ENCODE data around the gene INHBC.
"Not testable (repeated sequence)": the region's sequence is repeated elsewhere in the genome, so short reads cannot be mapped to it uniquely, and the experiment has no call there.

Gene INHBC, protein sequence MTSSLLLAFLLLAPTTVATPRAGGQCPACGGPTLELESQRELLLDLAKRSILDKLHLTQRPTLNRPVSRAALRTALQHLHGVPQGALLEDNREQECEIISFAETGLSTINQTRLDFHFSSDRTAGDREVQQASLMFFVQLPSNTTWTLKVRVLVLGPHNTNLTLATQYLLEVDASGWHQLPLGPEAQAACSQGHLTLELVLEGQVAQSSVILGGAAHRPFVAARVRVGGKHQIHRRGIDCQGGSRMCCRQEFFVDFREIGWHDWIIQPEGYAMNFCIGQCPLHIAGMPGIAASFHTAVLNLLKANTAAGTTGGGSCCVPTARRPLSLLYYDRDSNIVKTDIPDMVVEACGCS

GRCh38 chr12:57434517-57435223 lies at the start of gene INHBC:
INHBC (plus strand) TSS chr12:57434784; CDS start chr12:57434887, 103 bp downstream.
- DNase-seq, result no peak

- no peak for DNase-seq
Measured at GRCh38 chr12:57385586-57385985, 49.0 kb upstream of the INHBC start.

DNA sequence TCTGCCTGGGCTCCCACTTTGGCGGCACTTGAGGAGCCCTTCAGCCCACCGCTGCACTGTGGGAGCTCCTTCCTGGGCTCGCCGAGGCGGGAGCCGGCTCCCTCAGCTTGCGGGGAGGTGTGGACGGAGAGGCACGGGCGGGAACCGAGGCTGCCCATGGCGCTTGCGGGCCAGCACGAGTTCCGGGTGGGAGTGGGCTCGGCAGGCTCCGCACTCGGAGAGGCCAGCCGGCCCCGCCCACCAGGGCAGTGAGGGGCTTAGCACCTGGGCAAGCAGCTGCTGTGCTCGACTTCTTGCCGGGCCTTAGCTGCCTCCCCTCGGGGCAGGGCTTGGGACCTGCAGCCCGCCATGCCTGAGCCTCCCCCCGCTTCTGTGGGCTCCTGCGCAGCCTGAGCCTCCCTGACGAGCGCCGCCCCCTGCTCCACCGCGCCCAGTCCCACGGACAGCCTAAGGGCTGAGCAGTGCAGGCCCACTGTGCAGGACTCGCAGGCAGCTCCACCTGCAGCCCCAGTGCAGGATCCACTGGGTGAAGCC lies 48.3 kb upstream of the INHBC start:
- DNase-seq, result no peak

DNA sequence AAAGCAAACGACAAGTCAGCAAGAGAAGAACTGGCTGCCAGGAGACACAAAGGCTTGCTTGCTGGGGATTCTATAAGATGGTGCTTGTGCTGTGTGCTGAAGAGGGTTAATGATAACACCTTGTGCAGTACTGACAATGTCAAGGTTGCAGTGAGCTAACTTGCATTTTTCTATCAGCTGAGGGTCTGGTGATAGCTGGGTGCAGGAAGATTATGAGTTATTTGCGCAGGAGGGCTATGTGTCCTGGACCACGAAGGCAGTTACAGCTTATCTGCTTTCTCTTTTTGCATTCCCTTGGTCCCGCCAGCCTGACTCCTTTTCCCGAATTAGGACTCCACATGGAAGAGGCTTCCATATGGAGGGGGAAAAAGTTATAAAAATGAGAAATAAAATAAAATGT lies 46.2 kb upstream of the INHBC start:
- DNase-seq, result no peak

GRCh38 chr12:57389033-57389432 lies 45.6 kb upstream of the INHBC start:
- DNase-seq, result no peak

DNA sequence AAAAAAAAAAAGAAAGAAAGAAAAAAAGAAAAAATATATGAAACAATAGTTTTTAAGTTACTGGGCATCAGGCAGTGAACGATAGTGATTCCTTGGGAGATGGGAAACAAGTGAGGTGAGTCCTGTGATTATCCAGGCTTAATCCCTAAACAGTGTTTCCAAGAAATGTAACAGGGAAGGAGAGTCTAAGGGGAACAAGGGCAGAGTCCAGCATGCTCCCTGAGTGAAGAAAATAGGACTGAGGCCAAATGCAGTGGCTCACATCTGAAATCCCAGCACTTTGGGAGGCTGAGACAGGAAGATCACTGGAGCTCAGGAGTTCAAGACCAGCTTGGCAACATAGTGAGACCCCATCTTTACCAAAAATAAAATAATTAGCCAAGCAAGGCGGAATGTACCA lies 44.4 kb upstream of the INHBC start:
- no peak for DNase-seq

- no peak for DNase-seq
Measured at GRCh38 chr12:57395121-57395520, 39.5 kb upstream of the INHBC start.

GRCh38 chr12:57397441-57397840 lies 37.1 kb upstream of the INHBC start:
- no peak for DNase-seq

GRCh38 chr12:57399718-57400463 lies 34.7 kb upstream of the INHBC start:
- not testable (repeated sequence) for DNase-seq

DNA sequence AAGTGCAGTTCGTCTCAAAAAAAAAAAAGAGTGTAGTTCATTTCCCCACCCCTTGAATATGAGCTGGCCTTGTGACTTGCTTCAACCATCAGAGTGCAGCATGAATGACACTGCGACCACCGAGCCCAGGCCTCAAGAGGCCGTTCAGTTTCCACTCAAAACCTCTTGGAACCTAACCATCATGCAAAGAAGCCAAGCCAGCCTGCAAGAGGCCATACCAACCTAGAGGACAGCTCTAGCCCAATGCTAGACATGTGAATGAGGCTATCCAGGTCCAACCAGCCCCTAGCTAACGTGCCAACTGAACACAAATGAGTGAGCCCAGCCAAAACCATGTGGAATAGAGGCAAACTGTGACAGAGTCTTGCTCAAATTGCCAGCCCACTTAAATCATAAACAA lies 33.4 kb upstream of the INHBC start:
- DNase-seq, result no peak

DNA sequence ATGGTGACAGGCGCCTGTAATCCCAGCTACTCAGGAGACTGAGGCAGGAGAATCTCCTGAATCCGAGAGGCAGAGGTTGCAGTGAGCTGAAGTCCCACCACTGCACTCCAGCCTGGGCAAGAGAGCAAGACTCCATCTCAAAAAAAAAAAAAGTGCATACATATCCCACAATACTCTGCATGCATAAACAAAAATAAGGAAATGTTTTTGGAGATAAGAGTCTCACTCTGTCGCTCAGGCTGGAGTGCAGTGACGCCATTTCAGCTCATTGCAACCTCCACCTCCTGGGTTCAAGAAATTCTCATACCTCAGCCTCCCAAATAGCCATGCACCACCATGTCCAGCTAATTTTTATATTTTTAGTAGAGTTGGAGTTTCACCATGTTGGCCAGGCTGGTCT lies 32.4 kb upstream of the INHBC start:
- not testable (repeated sequence) for DNase-seq

DNA sequence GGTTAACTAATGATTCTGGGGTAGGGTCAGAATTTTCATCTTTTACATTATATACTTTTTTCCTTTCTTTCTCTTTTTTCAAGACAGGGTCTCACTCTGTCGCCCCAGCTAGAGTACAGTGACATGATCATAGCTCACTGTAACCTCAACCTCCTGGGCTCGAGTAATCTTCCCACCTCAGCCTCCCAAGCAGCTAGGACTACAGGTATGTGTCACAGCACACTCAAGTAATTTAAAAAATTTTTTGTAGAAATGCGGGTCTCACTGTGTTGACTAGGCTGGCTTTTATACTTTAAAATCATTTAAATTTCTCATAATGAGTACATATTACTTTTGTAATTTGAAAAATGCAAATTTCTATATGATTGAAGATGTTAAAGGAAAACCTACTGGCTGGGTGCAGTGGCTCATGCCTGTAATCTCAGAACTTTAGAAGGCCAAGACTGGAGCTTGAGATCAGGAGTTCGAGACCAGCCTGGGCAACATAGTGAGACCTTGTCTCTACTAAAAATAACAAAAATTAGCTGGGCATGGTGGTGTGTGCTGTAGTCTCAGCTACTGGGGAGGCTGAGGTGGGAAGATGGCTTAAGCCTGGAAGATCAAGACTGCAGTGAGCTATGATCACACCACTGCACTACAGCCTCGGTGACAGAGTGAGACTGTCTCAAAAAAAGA lies 29.5 kb upstream of the INHBC start:
- DNase-seq, result no peak

- no peak for DNase-seq
Measured at GRCh38 chr12:57410534-57410933, 24.1 kb upstream of the INHBC start.

DNA sequence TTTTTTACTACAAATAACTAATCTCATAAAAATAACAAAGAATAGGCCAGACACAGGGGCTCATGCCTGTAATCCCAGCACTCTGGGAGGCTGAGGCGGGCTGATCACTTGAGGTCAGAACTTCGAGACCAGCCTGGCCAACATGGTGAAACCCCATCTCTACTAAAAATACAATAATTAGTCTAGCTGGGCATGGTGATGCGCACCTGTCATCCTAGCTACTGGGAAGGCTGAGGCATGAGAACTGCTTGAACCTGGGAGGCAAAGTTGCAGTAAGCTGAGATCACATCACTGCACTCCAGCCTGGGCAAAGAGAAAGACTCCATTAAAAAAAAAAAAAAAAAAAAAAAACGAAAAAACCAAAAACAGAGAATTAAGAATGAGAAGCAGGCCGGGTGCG lies 20.4 kb upstream of the INHBC start:
- not testable (repeated sequence) for DNase-seq

DNA sequence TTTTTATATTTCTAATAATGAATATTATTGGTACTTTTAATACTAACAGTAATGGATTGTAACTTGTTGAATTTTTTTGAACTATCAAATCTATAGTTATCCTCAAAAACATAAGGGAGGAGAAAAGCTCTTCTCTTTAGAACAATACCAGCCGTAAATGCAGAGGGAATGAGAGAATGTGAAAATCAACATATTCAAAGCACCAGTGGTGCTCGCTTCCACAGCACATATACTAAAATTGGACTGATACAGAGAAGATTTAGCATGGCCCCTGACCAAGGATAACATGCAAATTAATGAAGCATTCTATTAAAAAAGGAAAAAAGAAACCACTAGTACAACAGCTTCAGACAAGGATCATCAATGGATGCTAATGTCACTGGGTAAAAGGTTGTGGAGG lies 19.5 kb upstream of the INHBC start:
- no peak for DNase-seq

DNA sequence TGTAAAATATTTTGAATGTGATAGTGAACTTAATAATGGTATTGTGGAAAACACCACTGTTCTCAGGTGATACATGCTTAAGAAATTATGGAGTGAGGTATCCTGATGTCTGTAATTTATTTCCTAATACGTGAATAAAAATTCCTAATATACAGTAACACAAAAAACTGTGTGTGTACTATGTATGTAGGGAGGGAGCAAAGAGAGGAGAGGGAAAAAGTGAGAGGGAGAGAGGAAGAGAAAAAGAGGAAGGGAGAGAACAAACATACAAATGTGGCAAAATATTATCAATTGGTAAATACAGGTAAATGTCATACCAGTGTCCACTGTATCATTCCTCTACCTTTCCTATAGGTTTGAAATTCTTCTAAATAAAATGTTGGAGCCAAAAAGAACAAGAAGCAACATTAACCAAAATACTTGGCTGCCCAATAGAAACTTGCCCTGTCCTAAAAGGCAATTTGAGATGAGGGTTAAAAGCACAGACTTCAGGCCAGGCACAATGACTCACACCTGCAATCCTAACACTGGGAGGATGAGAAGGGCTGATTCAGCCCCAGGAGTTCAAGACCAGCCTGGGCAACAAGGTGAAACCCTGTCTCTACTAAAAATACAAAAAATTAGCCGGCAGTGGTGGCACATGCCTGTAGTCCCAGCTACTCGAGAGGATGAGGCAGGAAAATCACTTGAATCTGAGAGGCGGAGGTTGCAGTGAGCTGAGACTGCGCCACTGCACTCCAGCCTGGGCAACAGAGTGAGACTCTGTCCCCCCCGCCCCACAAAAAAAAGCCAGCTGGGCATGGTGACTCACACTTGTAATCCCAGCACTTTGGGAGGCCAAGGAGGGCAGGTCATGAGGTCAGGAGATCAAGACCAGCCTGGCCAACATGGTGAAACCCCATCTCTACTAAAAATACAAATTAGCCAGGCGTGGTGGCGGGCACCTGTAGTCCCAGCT lies 18.3 kb upstream of the INHBC start:
- no peak for DNase-seq

GRCh38 chr12:57418255-57418654 lies 16.3 kb upstream of the INHBC start:
- DNase-seq, result no peak

DNA sequence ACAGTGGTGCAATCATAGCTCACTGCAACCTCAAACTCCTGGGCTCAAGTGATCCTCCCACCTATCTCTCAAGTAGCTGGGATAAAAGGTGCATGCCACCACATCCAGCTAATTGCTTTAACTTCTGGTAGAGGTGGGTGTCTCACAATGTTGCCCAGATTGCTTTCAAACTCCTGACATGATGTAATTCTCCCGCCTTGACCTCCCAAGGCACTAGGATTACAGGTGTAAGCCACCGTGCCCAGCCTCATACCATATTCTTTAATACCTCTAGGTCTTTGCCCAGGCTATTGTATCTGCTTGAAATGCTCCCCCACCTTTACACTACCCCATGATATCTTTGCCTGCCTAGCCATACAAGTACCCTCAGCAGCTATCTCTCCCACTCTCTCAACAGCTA lies 15.1 kb upstream of the INHBC start:
- DNase-seq, result no peak

DNA sequence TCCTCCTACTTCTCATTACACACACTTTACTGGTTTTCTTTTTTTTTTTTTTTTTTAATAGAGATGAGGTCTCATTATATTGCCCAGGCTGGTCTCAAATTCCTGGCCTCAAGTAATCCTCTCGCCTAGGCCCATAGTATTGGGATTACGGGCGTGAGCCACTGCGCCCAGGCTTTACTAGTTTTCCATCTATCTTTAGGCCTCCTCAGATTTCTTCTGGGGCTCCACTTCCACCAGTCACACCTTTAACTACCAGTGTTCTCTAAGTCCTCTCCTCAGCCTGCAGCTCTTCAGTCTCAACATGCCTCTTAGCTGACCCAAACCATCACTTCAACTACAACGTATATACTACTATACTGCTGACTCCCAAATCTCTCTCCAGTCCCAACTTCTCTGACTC lies 14.1 kb upstream of the INHBC start:
- DNase-seq, result no peak

DNA sequence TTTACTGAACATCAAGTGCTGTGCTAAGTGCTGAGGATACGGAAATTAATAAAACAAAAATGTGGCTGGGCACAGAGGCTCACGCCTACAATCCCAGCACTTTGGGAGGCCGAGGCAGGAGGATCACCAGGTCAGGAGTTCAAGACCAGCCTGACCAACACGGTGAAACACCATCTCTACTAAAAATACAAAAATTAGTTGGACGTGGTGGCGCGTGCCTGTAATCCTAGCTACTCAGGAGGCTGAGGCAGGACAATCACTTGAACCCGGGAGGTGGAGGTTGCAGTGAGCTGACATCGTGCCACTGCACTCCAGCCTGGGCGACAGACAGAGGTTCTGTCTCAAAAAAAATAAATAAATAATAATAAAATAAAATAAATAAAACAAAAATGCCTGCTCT lies 7.6 kb upstream of the INHBC start:
- not testable (repeated sequence) for DNase-seq

GRCh38 chr12:57428965-57429364 lies 5.6 kb upstream of the INHBC start:
- no peak for DNase-seq
